ENCODE measurements around the gene REM1.
A peak's percentile ranks its signal among the peaks of the same experiment; 100 is the strongest.

Gene REM1

GRCh38 chr20:31472395-31473330 lies 2.4 kb upstream of the REM1 start:
- no peak overlapping the region for H3K27ac ChIP-seq (ENCODE audit: low read length)
- H2AFZ ChIP-seq (ENCODE audit: low read length), result no peak overlapping the region
- H3F3A ChIP-seq (ENCODE audit: insufficient read depth, low read length), result no peaks in the 10 kb centered on the region
- peaks cover 10% of the 10 kb centered on the region; the same call in 1 of the 2 replicates for H3K4me1 ChIP-seq (ENCODE audit: low read length)
- H3K27me3 ChIP-seq (replicated peaks; ENCODE audit: insufficient read depth, low read length), result 0 out of 2 replicates have a peak, but pooled peaks cover 9% of the 10 kb centered on the region
- H3K9me3 ChIP-seq (replicated peaks; ENCODE audit: insufficient read depth, low read length), result no peaks in the 10 kb centered on the region
- H3K79me2 ChIP-seq (ENCODE audit: low read length), result no peaks in the 10 kb centered on the region
- H3K9me2 ChIP-seq (replicated peaks; ENCODE audit: insufficient read depth, low read length), result no peaks in the 10 kb centered on the region
- H3K36me3 ChIP-seq (replicated peaks; ENCODE audit: insufficient read depth, low read length), result no peaks in the 10 kb centered on the region
- H4K20me1 ChIP-seq (ENCODE audit: insufficient read depth, low read length), result no peaks in the 10 kb centered on the region
- TF ChIP-seq EZH2phosphoT487 (IDR thresholded peaks at IDR 0.05; ENCODE audit: low read length) (no peak), EZH2 (optimal IDR thresholded peaks at IDR 0.05; ENCODE audit: low read depth, low read length) (no peak), CTCF (IDR thresholded peaks at IDR 0.05; ENCODE audit: low read length) (no peak)
- no peak overlapping the region for H3K9ac ChIP-seq (ENCODE audit: low read length)
- no peak overlapping the region for H3K4me2 ChIP-seq (ENCODE audit: low read depth, low read length)
- DNase-seq, result no peak
- H3K4me3 ChIP-seq (ENCODE audit: low read length), result no peak overlapping the region

- no peak overlapping the region for H3K27ac ChIP-seq (ENCODE audit: low read length)
- H3K4me2 ChIP-seq (ENCODE audit: low read depth, low read length), result no peak overlapping the region
Measured at GRCh38 chr20:31473331-31474096, 1.6 kb upstream of the REM1 start.

DNA sequence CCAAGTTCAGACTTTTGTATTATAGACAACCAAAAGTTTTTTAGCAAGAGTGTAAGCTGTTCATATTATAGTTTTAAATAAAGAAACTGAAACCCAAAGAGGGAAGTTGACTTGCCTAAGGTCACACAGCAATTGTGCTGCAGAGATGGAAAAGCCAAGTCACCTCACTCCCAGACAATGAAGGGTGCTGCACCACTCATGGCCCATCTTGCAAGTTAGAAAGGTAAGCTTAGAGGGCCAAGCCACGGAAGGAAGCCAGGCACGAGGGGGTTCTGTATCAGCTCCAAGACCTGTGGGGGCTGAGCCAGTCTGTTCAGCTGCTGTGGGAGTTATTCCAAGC lies 1.0 kb upstream of the REM1 start:
- no peak overlapping the region for H3K27ac ChIP-seq (ENCODE audit: low read length)
- no peak overlapping the region for H3K4me2 ChIP-seq (ENCODE audit: low read depth, low read length)
- no peaks in the 10 kb centered on the region for H3K36me3 ChIP-seq (replicated peaks; ENCODE audit: insufficient read depth, low read length)
- peaks cover 10% of the 10 kb centered on the region; the same call in 1 of the 2 replicates for H3K4me1 ChIP-seq (ENCODE audit: low read length)
- H4K20me1 ChIP-seq (ENCODE audit: insufficient read depth, low read length), result no peaks in the 10 kb centered on the region
- H3K9me3 ChIP-seq (replicated peaks; ENCODE audit: insufficient read depth, low read length), result no peaks in the 10 kb centered on the region
- H3K27me3 ChIP-seq (replicated peaks; ENCODE audit: insufficient read depth, low read length), result 0 out of 2 replicates have a peak, but pooled peaks cover 9% of the 10 kb centered on the region
- H3K9ac ChIP-seq (ENCODE audit: low read length), result no peak overlapping the region
- DNase-seq, result peak; percentile 27
- no peak overlapping the region for H3K4me3 ChIP-seq (ENCODE audit: low read length)
- TF ChIP-seq EZH2phosphoT487 (IDR thresholded peaks at IDR 0.05; ENCODE audit: low read length) (no peak), EZH2 (optimal IDR thresholded peaks at IDR 0.05; ENCODE audit: low read depth, low read length) (no peak), CTCF (IDR thresholded peaks at IDR 0.05; ENCODE audit: low read length) (no peak)
- H2AFZ ChIP-seq (ENCODE audit: low read length), result peak overlapping the region; percentile 9
- no peaks in the 10 kb centered on the region for H3K79me2 ChIP-seq (ENCODE audit: low read length)
- no peaks in the 10 kb centered on the region for H3K9me2 ChIP-seq (replicated peaks; ENCODE audit: insufficient read depth, low read length)
- no peaks in the 10 kb centered on the region for H3F3A ChIP-seq (ENCODE audit: insufficient read depth, low read length)

More at GRCh38 chr20:31473331-31474096, 1.6 kb upstream of the REM1 start:
- Histone ChIP-seq H3K9ac (ENCODE audit: low read length) (no peak overlapping the region), H4K20me1 (ENCODE audit: insufficient read depth, low read length) (no peaks in the 10 kb centered on the region), H3K79me2 (ENCODE audit: low read length) (no peaks in the 10 kb centered on the region), H3K4me3 (ENCODE audit: low read length) (no peak overlapping the region), H3K9me3 (replicated peaks; ENCODE audit: insufficient read depth, low read length) (no peaks in the 10 kb centered on the region), H3K27me3 (replicated peaks; ENCODE audit: insufficient read depth, low read length) (0 out of 2 replicates have a peak, but pooled peaks cover 9% of the 10 kb centered on the region), H3F3A (ENCODE audit: insufficient read depth, low read length) (no peaks in the 10 kb centered on the region), H3K36me3 (replicated peaks; ENCODE audit: insufficient read depth, low read length) (no peaks in the 10 kb centered on the region), H2AFZ (ENCODE audit: low read length) (peak overlapping the region; percentile 9; the same call in 1 of the 2 replicates), H3K9me2 (replicated peaks; ENCODE audit: insufficient read depth, low read length) (no peaks in the 10 kb centered on the region), H3K4me1 (ENCODE audit: low read length) (peaks cover 10% of the 10 kb centered on the region; the same call in 1 of the 2 replicates)
- no peak for DNase-seq
- TF ChIP-seq EZH2phosphoT487 (IDR thresholded peaks at IDR 0.05; ENCODE audit: low read length), result no peak
- no peak for TF ChIP-seq CTCF (IDR thresholded peaks at IDR 0.05; ENCODE audit: low read length)
- no peak for TF ChIP-seq EZH2 (optimal IDR thresholded peaks at IDR 0.05; ENCODE audit: low read depth, low read length)

Measured in MM.1S (cell line).